ENCODE results near the gene MTARC2.

GRCh38 chr1:220703305-220703704 lies 44.8 kb upstream of the MTARC2 start:
- TF ChIP-seq GABPB1 (CRISPR knock-in tag; IDR thresholded peaks at IDR 0.05) = no peak
- TF ChIP-seq CTCF (IDR thresholded peaks at IDR 0.05) = no peak
- TF ChIP-seq ATF3 (CRISPR knock-in tag; conservative IDR thresholded peaks at IDR 0.05) = no peak
- TF ChIP-seq MYBL2 (CRISPR knock-in tag; IDR thresholded peaks at IDR 0.05) = no peak
- TF ChIP-seq, protein P1, sequence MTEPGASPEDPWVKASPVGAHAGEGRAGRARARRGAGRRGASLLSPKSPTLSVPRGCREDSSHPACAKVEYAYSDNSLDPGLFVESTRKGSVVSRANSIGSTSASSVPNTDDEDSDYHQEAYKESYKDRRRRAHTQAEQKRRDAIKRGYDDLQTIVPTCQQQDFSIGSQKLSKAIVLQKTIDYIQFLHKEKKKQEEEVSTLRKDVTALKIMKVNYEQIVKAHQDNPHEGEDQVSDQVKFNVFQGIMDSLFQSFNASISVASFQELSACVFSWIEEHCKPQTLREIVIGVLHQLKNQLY (CRISPR knock-in tag; IDR thresholded peaks at IDR 0.05) = no peak
- no peak for TF ChIP-seq TEAD4 (CRISPR knock-in tag; IDR thresholded peaks at IDR 0.05)
- TF ChIP-seq ZSCAN18 (CRISPR knock-in tag; IDR thresholded peaks at IDR 0.05) = no peak
- no peak for TF ChIP-seq HMGXB4 (CRISPR knock-in tag; IDR thresholded peaks at IDR 0.05)
- TF ChIP-seq NR2C2 (CRISPR knock-in tag; IDR thresholded peaks at IDR 0.05) = no peak
- no peak for TF ChIP-seq ZNF671 (CRISPR knock-in tag; IDR thresholded peaks at IDR 0.05)
- no peak for TF ChIP-seq SP1 (CRISPR knock-in tag; conservative IDR thresholded peaks at IDR 0.05)
- no peak for TF ChIP-seq CREM (CRISPR knock-in tag; IDR thresholded peaks at IDR 0.05)
- no peak for TF ChIP-seq E2F1 (CRISPR knock-in tag; IDR thresholded peaks at IDR 0.05)
- no peak for TF ChIP-seq SMAD3 (CRISPR knock-in tag; IDR thresholded peaks at IDR 0.05; ENCODE audit: borderline replicate concordance)
